Mucosa of rectum (tissue), 2 donors: ENCODE data around the gene RC3H2.
"Not testable (repeated sequence)": the region's sequence is repeated elsewhere in the genome, so short reads cannot be mapped to it uniquely, and the experiment has no call there.

Experiments used
- H3K27ac ChIP-seq, 2 donors: one replicate each; pipeline ENCODE4 v1.7.0; 2013; ENCODE audit warnings: inconsistent platforms in 2 of 2, low read depth in 2 of 2, low read length in 2 of 2
- H3K27me3 ChIP-seq, 2 donors: one replicate each; pipeline ENCODE4 v1.7.0; 2013; ENCODE audit warnings: low read length in 2 of 2; ENCODE audit not compliant: control insufficient read depth in 2 of 2, insufficient read depth in 2 of 2
- H3K36me3 ChIP-seq, 2 donors: one replicate each; pipeline ENCODE4 v1.7.0; 2013; ENCODE audit warnings: low read length in 2 of 2; ENCODE audit not compliant: control insufficient read depth in 2 of 2, insufficient read depth in 2 of 2
- H3K4me1 ChIP-seq, 2 donors: one replicate each; pipeline ENCODE4 v1.7.0; 2013; ENCODE audit warnings: low read length in 2 of 2, mild to moderate bottlenecking in 1 of 2; ENCODE audit not compliant: control insufficient read depth in 2 of 2, insufficient read depth in 2 of 2
- H3K4me3 ChIP-seq, 2 donors: one replicate each; pipeline ENCODE4 v1.7.0; 2013; ENCODE audit warnings: low read length in 2 of 2
- H3K9ac ChIP-seq, 2 donors: one replicate each; pipeline ENCODE4 v1.7.0; 2013; ENCODE audit warnings: low read length in 2 of 2, low read depth in 1 of 2, mild to moderate bottlenecking in 1 of 2
- H3K9me3 ChIP-seq, 2 donors: one replicate each; pipeline ENCODE4 v1.7.0; 2013; ENCODE audit warnings: low read length in 2 of 2; ENCODE audit not compliant: control insufficient read depth in 2 of 2
- donor health status: healthy.
- donor health status: Normal muscosa, but diverticular disease.

Gene RC3H2

DNA sequence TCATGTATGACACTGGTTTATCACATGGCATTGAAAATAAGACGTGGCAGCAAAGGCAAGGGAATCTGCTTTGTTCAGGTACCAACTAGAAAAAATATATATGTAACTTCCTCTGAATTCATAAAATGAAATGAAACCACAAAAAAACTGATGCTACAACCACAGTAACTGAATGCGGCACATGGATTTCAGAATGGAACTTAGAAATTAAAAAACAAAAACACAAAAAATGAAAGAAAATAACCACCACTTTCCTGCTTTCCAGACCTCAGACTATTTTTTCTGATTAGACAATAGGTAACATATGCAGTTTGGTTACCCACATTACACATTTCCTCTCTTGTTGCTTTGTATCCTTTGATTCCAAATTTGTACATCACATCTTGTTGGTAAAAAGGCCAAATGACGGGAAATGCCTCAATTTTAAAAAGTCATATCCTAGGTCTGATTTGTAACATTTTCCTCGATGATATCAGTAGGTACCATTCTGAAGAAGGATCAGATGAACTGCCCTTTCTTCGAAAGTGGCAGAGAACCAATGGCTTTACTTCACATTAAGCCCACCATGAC is 58.7 kb downstream of the RC3H2 start:
- no peak overlapping the region for H3K9ac ChIP-seq
- H3K9me3 ChIP-seq: no peaks in the 10 kb centered on the region
- no peak overlapping the region for H3K27ac ChIP-seq
- no peaks in the 10 kb centered on the region for H3K4me1 ChIP-seq
- no peak overlapping the region for H3K4me3 ChIP-seq
- H3K27me3 ChIP-seq: no peaks in the 10 kb centered on the region
- H3K36me3 ChIP-seq: peaks cover 29% of the 10 kb centered on the region in 2 donors

DNA sequence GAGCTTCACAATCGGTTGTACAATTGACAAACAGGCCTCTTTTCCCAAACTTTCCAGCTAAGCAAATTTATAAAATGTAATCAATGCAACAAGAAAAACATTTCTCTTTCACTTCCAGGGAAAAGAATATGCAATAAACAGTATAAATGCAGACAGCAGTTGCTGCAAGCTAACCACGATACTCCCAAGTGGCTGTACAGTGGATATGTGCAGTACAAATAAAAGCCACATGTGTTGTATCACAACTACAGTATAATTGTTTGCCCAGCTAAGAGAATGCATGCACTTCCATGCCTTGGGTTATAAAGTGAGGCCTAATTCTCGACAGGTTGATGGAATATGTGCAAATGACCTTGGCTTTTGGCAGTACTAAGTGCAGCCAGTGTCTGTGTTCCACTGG is 60.0 kb downstream of the RC3H2 start:
- no peak overlapping the region for H3K4me3 ChIP-seq
- no peaks in the 10 kb centered on the region for H3K27me3 ChIP-seq
- H3K27ac ChIP-seq: no peak overlapping the region
- no peaks in the 10 kb centered on the region for H3K9me3 ChIP-seq
- no peaks in the 10 kb centered on the region for H3K4me1 ChIP-seq
- H3K9ac ChIP-seq: no peak overlapping the region
- peaks cover 22 to 24% of the 10 kb centered on the region in 2 donors for H3K36me3 ChIP-seq

- Histone ChIP-seq H3K9ac (no peak overlapping the region), H3K27ac (no peak overlapping the region), H3K36me3 (peaks cover 18 to 19% of the 10 kb centered on the region in 2 donors), H3K9me3 (no peaks in the 10 kb centered on the region), H3K4me3 (no peak overlapping the region), H3K4me1 (no peaks in the 10 kb centered on the region), H3K27me3 (no peaks in the 10 kb centered on the region)
Observed at GRCh38 chr9:122844137-122844536, 61.0 kb downstream of the RC3H2 start.

GRCh38 chr9:122841501-122841900 is 63.7 kb downstream of the RC3H2 start:
- H3K9me3 ChIP-seq: no peaks in the 10 kb centered on the region
- no peaks in the 10 kb centered on the region for H3K4me1 ChIP-seq
- no peaks in the 10 kb centered on the region for H3K27me3 ChIP-seq
- no peak overlapping the region for H3K4me3 ChIP-seq
- H3K9ac ChIP-seq: no peak overlapping the region
- peaks cover 3 to 5% of the 10 kb centered on the region in 2 donors for H3K36me3 ChIP-seq
- H3K27ac ChIP-seq: no peak overlapping the region

- not testable (repeated sequence) for H3K4me1 ChIP-seq, H3K9ac ChIP-seq, H3K4me3 ChIP-seq, H3K9me3 ChIP-seq, H3K27me3 ChIP-seq, H3K36me3 ChIP-seq, H3K27ac ChIP-seq
Observed at GRCh38 chr9:122838441-122838840, 66.7 kb downstream of the RC3H2 start.

DNA sequence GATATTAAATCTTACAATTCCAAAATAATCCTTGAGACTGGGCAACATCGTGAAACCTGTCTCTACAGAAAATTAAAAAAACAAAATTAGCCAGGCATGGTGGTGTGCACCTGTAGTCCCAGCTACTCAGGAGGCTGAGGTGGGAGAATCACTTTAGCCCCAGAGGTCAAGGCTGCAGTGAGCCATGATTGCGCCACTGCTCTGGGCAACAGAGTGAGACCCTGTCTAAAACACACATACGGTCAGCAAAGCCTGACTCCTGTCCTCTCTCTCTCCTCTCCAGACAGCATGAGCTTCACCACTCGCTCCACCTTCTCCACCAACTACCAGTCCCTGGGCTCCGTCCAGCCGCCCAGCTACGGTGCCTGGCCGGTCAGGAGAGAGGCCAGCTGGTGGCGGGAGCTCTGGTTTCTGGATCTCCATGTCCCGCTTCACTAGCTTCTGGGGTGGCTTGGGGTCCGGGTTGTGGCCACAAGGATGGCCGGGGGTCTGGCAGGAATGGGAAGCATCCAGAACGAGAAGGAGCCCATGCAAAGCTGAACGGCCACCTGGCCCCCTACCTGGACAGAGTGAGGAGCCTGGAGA is 67.8 kb downstream of the RC3H2 start:
- Histone ChIP-seq H3K27me3 (no peaks in the 10 kb centered on the region), H3K4me3 (no peak overlapping the region), H3K36me3 (no peaks in the 10 kb centered on the region), H3K4me1 (no peaks in the 10 kb centered on the region), H3K9ac (no peak overlapping the region), H3K9me3 (no peaks in the 10 kb centered on the region), H3K27ac (no peak overlapping the region)

DNA sequence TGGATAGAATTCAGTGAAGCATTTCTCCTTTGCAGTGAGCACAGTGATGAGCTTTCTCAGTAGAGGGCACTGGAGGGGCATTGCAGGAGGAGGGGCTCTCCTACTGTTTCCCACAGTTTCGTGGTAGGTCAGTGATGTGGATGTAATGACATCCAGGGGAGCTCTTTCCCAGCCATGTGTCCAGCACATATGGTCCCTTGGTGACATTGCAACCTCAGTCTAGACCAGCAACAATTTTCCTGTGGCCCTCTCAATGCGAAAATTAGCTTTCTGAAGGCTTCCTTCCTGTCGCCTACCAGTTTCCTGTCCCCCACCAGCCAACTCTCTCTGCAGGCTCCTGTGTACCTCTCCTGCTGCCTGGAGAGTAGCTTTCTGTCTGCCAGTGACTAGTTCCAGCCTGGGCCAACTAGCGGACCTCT is 69.8 kb downstream of the RC3H2 start:
- no peak overlapping the region for H3K4me3 ChIP-seq
- H3K4me1 ChIP-seq: no peaks in the 10 kb centered on the region
- no peak overlapping the region for H3K27ac ChIP-seq
- H3K9me3 ChIP-seq: no peaks in the 10 kb centered on the region
- H3K27me3 ChIP-seq: no peaks in the 10 kb centered on the region
- H3K36me3 ChIP-seq: no peaks in the 10 kb centered on the region
- no peak overlapping the region for H3K9ac ChIP-seq

DNA sequence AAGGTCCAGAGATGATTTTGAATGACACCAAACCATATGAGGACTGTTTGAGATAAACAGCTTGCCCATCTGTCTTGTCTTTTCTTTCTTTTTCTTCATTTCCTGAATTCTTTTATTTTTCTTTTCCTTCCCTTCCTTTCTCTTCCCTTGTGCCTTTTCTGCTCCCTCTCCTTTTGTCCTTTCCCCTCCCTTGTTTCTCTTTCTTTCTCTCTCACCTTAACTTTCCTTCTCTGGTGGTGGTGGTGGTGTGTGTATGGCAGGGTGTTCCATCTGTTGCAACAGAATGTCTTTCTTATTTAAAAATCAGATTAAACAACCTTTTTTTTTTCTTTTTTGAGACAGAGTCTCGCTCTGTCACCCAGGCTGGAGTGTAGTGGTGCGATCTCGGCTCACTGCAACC is 73.0 kb downstream of the RC3H2 start:
- H3K9me3 ChIP-seq: no peaks in the 10 kb centered on the region
- no peaks in the 10 kb centered on the region for H3K36me3 ChIP-seq
- H3K9ac ChIP-seq: no peak overlapping the region
- H3K4me1 ChIP-seq: peaks cover 2 to 3% of the 10 kb centered on the region in 2 donors
- H3K27ac ChIP-seq: no peak overlapping the region
- H3K27me3 ChIP-seq: no peaks in the 10 kb centered on the region
- H3K4me3 ChIP-seq: no peak overlapping the region

- H3K27me3 ChIP-seq: not testable (repeated sequence)
- H3K9ac ChIP-seq: peak overlapping the region in 1 of 2 donors; percentile 96
- peak overlapping the region; percentile 97 to 98 for H3K27ac ChIP-seq
Observed at GRCh38 chr9:122828965-122829284, 76.2 kb downstream of the RC3H2 start.

GRCh38 chr9:122827761-122828093 is 77.4 kb downstream of the RC3H2 start:
- peaks cover 4 to 9% of the 10 kb centered on the region in 2 donors for H3K4me1 ChIP-seq
- H3K27ac ChIP-seq: peak overlapping the region; percentile 97 to 98
- no peaks in the 10 kb centered on the region for H3K27me3 ChIP-seq
- peaks cover 8 to 13% of the 10 kb centered on the region in 2 donors for H3K36me3 ChIP-seq
- peak overlapping the region; percentile 96 to 97 for H3K9ac ChIP-seq
- peak overlapping the region; percentile 99 to 100 for H3K4me3 ChIP-seq
- H3K9me3 ChIP-seq: no peaks in the 10 kb centered on the region

More at GRCh38 chr9:122828965-122829284, 76.2 kb downstream of the RC3H2 start:
- not testable (repeated sequence) for H3K36me3 ChIP-seq, H3K4me1 ChIP-seq, H3K9me3 ChIP-seq
- H3K4me3 ChIP-seq: peak overlapping the region; percentile 99 to 100
